Stimulated activated CD4-positive, alpha-beta T cell treated with anti-CD3 and anti-CD28 coated beads, Interleukin-2, amount 100 ng/mL, for 48 hours (primary cell): ENCODE data around the gene CORO1C.

Experiments used
- DNase-seq, 2 donors: peaks; one replicate each; pipeline ENCODE4 v3.0.0-alpha.2; 2020

The CORO1C gene

GRCh38 chr12:108613548-108613947 is 117.8 kb downstream of the CORO1C start:
- no peak for DNase-seq

GRCh38 chr12:108612788-108613282 is 118.5 kb downstream of the CORO1C start:
- DNase-seq = no peak

GRCh38 chr12:108611884-108612415 is 119.4 kb downstream of the CORO1C start:
- DNase-seq = peak; percentile 46 to 54

GRCh38 chr12:108610856-108611605 is 120.3 kb downstream of the CORO1C start:
- DNase-seq = no peak

GRCh38 chr12:108610336-108610815 is 120.9 kb downstream of the CORO1C start:
- no peak for DNase-seq

GRCh38 chr12:108609537-108610335 is 121.6 kb downstream of the CORO1C start:
- DNase-seq = no peak

- DNase-seq = no peak
These were observed 122.7 kb downstream of the CORO1C start for GRCh38 chr12:108608616-108609015.

GRCh38 chr12:108607981-108608600 is 123.2 kb downstream of the CORO1C start:
- DNase-seq = no peak

- no peak for DNase-seq
These were observed 124.8 kb downstream of the CORO1C start for GRCh38 chr12:108606492-108606891.

GRCh38 chr12:108605690-108606406 is 125.5 kb downstream of the CORO1C start:
- no peak for DNase-seq

GRCh38 chr12:108605000-108605689 is 126.2 kb downstream of the CORO1C start:
- no peak for DNase-seq

- no peak for DNase-seq
These were observed 126.9 kb downstream of the CORO1C start for GRCh38 chr12:108604208-108604941.

GRCh38 chr12:108603743-108604142 is 127.6 kb downstream of the CORO1C start:
- DNase-seq = no peak

- DNase-seq = no peak
These were observed 128.2 kb downstream of the CORO1C start for GRCh38 chr12:108602976-108603704.

- DNase-seq = no peak
These were observed 129.1 kb downstream of the CORO1C start for GRCh38 chr12:108602209-108602705.

GRCh38 chr12:108600702-108601007 is 130.7 kb downstream of the CORO1C start:
- no peak for DNase-seq

- no peak for DNase-seq
These were observed 131.2 kb downstream of the CORO1C start for GRCh38 chr12:108599948-108600701.

GRCh38 chr12:108599541-108599940 is 131.8 kb downstream of the CORO1C start:
- no peak for DNase-seq

GRCh38 chr12:108598553-108599250 is 132.6 kb downstream of the CORO1C start:
- DNase-seq = no peak
